GM18519 (cell line): ENCODE measurements around the gene GSTCD.
A peak's percentile ranks its signal among the peaks of the same experiment; 100 is the strongest.
"Not testable (repeated sequence)": the region's sequence is repeated elsewhere in the genome, so short reads cannot be mapped to it uniquely, and the experiment has no call there.

Experiments
- ATAC-seq: cut with Tn5 transposase; IDR thresholded peaks from one replicate; pipeline ENCODE4 v1.9.1; 2021; ENCODE audit warnings: mild to moderate bottlenecking, moderate library complexity; ENCODE audit not compliant: unreplicated experiment, low FRiP score

Gene GSTCD

DNA sequence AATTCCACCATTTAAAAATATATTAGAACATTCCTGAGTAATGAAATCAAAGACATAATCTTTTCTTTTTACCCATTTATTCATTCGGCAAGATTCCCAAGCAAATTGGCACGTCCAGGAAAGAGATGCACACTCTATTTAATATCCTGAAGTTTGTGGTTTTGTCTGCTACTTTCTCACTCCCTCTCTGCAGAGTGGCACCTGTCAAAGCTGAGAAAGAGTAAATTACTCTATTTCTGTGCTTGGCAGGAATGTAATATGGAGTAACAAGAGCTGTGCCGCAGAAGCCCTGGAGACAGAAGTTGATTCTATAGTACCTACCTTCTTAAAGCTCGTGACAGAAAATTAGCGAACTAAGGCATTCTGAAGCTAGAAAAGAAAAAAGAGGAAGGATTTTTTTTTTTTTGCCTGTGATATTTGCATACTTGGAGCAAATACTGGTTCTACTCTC lies 5.5 kb downstream of the GSTCD start:
- ATAC-seq = peak; percentile 68

DNA sequence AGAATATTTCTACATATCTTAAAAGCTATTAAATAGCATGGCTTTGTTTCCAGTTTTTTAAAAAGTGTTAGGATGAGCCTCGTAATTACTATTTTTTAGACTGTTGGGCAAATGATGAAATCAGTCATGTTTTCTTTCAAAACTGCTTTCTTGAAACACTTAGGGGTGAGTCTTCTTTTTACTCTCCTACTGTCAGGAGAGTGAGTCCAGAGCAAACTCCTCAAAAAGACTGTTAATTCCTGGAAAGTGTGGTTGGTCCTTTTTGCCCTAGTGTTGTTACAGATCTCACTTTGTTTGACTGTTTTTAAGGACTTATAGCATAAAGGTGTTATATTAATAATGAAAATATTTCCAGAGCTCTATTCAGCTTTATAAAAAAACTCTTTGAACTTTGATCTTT lies 6.3 kb downstream of the GSTCD start:
- ATAC-seq = no peak

DNA sequence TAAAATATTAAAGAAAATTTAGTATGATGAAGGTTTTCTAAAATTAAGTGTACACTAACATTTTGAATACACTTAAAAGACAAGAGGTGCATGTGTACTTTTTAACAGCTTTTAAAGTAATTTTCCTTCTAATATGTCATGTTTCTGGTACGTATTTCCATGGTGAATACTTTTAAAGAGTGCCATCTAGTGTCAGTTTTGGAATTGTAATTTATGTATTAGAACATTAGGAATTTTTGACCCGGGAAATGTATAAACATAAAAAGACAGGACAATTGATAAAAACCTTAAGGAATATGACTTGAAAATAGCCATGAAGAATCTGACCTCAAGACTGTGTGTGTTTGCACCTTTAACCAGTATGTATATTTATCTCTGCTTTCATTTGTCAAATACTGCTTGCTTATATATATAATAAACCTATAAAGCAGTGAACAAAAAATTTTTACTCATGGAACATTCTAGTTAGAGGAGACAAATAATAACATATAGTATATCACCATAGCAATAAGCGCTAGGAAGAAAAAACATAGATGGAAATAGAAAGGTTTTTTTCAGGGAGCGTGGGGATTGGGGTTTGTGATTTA lies 7.2 kb downstream of the GSTCD start:
- no peak for ATAC-seq

DNA sequence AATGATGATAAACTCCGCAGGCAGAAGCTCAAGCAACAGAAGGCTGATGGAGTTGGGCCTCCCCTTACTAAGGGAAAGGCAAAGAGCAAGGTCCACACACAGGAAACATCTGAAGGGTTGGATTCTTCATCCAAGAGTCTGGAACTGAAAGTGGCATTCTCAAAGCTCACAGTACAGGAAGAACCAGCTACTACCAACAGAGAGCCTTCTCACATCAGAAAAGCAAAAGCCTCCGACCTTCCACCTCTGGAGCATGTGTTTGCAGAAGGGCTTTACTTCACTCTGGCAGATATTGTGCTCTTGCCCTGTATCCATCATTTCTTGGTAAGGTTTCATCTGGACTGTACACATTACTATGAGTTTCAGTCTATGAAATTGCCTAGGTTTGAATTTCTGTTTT lies 10.6 kb downstream of the GSTCD start:
- no peak for ATAC-seq

DNA sequence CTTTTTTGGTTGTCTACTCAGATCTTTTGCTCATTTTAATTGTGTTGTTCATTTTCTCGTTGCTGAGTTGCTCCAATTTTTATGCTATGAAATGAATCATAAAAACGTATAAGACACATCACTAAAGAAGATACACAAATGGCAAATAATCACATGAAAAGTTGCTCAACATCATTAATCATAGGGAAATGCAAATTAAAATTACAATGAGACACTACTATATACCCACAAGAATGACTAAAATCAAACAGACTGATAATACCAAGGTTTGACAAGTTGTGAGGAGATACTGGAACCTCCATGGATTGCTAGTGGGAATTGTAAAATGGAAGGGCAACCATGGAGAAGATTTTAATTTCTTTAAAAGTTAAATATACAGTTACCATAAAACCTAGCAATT lies 17.0 kb downstream of the GSTCD start:
- no peak for ATAC-seq

DNA sequence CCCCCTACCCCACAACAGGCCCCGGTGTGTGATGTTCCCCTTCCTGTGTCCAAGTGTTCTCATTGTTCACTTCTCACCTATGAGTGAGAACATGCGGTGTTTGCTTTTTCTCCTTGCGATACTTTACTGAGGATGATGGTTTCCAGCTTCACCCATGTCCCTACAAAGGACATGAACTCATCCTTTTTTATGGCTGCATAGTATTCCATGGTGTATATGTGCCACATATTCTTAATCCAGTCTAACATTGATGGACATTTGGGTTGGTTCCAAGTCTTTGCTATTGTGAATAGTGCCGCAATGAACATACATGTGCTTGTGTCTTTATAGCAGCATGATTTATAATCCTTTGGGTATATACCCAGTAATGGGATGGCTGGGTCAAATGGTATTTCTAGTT lies 21.3 kb downstream of the GSTCD start:
- ATAC-seq = not testable (repeated sequence)

DNA sequence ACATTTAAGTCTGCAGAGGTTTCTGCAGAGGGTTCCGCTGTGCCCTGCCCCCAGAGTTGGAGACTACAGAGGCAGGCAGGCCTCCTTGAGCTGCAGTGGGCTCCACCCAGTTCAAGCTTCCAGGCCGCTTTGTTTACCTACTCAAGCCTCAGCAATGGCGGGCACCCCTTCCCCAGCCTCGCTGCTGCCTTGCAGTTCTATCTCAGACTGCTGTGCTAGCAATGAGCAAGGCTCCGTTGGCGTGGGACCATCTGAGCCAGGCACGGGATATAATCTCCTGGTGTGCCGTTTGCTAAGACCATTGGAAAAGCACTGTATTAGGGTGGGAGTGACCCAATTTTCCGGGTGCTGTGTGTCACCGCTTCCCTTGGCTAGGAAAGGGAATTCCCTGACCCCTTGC lies 26.6 kb downstream of the GSTCD start:
- not testable (repeated sequence) for ATAC-seq

DNA sequence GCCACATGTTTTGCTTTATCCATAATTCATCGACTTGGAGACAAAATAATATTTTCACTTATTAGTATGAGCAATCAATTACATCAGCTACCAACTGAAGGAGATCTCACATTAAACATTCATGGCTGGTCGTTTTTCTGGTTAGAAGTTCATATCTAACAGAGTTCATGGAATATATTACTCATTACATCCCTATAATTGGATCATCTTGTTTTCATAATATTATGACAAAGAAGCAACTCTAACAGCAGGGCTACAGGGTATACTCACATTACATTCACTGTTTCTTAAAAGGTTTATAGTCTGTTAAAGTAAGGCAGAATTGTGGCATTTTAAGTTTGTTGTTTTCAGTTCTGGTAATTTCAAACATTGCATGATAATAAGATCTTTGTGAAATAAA lies 33.0 kb downstream of the GSTCD start:
- ATAC-seq = no peak

DNA sequence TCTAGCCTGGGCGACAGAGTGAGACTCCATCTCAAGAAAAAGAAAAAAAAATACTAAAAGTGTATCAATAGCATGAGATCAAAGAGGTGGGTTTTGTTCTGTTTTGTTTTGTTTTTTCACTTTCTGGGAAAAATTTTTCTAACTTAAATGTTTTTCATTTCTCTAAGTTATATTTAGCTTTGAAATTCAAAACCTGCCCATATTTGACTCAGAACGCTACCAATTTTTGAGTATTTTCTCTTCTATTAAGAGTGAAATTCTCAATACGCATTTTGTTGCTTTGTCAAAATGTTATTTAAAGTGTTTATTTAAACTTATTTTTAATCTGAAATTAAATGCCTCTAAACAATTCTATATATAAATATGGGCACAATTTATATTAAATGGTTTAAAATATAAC lies 39.6 kb downstream of the GSTCD start:
- no peak for ATAC-seq

DNA sequence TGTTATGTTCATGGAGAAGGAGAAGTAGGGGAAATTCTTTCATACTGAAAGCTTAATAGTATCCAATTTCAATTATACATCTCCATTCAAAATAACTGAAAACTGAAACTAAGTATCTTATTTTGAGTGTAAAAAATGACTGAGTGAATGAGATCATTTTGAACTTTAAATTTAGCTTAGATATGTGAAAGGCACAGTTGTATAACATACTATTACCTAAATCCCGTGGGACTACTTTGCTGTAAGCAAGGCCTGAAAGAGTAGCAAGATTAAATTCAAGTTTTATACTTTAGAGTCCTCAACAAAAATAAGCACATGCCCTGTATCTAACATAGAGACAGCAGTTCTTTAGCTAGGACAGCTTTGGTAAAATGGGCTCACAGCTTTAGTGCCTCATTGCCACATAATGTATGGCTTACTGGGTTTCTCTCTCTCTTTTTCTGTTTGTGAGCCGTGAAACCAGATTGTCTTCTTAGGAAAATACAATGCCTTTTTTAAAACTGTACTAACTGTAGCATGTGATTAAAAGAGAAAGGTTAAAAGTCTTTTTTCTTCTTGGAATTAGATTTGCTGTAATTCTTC lies 43.2 kb downstream of the GSTCD start:
- peak; percentile 33 for ATAC-seq

DNA sequence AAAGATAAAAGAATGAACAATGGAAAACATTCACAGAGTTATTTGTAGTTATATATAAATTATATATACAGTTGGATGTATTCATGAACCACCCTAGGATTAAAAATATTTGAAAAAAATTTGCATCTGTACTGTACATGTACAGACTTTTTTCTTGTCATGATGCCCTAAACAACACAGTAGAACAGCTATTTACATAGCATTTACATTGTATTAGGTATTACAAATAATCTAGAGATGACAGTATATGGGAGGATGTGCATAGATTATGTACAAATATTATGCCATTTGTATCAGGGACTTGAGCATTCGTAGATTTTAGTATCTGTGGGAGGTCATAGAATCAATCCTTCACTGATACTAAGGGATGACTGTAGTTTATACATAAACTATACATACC lies 44.8 kb downstream of the GSTCD start:
- no peak for ATAC-seq

DNA sequence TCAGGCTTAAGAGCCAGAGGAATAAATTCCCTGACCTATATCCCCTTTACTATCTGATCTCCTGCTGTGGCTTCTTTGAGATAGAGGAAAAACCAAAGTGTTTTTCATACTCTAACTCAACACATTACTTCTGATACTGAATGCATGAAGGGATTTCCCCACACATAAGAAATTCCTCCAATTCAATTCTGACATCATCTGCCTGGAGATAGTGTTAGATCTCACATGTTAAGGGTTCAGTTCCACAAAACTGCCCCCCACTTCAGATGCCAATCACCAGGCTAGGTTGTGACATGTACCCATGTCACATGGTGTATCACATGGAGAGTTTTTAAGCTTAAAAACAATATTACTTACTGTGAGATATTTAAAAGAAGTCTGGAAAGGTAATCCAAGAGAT lies 46.8 kb downstream of the GSTCD start:
- no peak for ATAC-seq

DNA sequence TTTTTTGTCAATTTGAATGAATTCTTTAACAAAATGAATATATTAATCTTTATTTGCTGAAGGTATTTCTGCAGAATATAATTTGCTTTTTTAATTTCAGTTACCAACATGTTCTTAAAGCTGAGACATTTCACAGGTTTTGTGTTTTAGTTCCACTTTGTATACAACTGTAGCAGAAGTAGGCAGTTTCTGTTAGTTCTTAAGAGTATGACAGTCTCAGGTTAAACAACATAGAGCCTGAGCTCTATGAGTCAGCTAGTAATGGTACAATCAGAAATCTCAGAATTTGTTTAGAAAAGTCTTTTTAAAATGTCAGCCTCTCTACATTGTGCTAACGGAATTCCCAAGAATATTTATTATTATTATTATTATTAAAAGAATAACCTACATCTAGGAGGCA lies 50.4 kb downstream of the GSTCD start:
- ATAC-seq = no peak

DNA sequence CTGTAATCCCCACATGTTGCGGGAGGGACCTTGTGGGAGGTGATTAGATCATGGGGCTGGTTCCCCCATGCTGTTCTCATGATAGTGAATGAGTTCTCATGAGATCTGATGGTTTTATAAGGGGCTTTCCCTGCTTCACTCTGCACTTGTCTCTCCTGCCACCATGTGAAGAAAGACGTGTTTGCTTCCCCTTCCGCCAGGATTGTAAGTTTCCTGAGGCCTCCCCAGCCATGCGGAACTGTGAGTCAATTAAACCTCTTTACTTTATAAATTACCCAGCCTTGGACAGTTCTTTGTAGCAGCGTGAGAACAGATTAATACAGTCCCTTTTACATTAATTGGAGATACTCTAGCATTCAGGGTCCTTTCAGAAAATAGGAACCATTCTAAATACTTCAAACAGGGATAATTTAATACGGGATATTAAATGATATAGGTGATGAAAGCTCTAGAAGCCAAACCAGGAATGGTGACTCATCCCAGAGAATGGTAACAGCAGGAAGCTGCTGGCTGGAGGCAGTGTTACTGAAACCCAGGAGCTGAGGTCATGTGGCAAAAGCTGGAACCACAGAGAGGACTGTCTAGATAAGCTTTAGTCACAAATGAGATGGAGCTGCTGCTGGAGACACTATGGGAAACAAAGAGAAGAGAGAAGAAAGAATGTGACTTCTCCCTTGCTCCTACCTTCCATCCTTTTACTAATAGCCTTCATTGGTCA lies 57.3 kb downstream of the GSTCD start:
- no peak for ATAC-seq

DNA sequence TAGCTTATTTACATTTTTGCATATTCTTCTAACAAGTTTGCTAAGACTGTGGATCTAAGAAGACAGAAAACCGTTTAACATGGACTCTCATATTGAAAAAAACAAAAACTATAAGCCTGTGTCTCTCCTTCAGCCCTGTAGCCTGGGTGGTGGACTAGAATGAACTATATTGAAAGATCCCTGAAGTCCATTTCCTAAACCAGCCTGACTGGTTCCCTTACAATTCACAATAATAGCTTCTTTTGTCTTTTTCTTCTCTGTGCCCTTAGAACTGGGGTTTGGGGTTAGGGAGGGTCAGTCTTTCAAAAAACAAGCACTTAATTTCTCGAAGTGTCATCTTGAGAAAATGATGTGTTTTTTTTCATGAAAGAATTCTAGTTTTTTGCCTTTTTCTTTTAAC lies 59.0 kb downstream of the GSTCD start:
- ATAC-seq = no peak

DNA sequence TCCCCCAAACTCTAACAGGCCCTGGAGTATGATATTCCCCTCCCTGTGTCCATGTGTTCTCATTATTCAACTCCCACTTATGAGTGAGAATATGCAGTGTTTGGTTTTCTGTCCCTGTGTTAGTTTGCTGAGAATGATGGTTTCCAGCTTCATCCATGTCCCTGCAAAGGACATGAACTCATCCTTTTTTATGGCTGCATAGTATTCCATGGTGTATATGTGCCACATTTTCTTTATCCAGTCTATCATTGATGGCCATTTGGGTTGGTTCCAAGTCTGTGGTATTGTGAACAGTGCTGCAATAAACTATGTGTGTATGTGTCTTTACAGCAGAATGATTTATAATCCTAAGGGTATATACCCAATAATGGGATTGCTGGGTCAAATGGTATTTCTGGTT lies 61.9 kb downstream of the GSTCD start:
- not testable (repeated sequence) for ATAC-seq

DNA sequence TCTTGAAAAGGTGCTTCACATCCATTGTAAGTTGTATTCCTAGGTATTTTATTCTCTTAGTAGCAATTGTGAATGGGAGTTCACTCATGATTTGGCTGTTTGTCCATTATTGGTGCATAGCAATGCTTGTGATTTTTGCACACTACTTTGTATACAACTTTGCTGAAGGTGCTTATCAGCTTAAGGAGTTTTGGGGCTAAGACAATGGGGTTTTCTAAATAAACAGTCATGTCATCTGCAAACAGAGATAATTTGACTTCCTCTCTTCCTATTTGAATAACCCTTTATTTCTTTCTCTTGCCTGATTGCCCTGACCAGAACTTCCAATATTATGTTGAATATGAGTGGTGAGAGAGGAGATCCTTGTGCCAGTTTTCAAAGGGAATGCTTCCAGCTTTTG lies 63.5 kb downstream of the GSTCD start:
- ATAC-seq = not testable (repeated sequence)

DNA sequence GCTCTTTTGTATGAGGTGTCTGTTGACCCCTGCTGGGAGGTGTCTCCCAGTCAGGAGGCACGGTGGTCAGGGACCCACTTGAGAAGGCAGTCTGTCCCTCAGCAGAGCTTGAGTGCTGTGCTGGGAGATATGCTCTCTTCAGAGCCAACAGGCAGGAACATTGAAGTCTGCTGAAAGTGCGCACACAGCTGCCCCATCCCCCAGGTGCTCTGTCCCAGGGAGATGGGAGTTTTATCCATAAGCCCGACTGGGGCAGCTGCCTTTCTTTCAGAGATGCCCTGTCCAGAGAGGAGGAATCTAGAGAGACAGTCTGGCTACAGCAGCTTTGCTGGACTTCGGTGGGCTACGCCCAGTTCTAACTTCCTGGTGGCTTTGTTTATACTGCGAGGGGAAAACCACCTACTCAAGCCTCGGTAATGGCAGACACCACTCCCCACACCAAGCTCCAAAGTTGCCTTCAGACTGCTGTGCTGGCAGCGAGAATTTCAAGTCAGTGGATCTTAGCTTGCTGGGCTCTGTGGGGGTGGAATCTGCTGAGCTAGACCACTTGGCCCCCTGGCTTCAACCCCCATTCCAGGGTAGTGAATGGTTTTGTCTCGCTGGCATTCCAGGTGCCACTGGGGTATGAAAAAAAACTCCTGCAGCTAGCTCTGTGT lies 67.3 kb downstream of the GSTCD start:
- not testable (repeated sequence) for ATAC-seq

DNA sequence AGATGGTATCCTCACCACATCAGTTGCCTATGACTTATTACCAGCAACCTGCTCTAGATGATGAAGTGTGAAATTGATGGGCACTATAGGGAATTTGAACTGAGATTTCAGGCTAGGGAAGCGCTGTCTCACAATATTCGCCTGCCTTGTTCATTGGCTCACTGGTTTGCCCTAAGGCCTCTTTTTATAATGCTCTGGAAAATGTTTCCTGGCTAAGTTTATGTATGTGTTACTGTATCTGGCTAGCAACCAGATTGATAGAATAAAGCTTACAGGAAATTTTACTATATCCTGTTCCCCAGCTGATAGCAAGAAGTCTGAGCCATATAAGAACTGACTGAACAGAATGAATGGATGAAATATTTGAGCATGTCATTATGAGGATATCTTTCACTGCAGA lies 71.6 kb downstream of the GSTCD start:
- no peak for ATAC-seq

DNA sequence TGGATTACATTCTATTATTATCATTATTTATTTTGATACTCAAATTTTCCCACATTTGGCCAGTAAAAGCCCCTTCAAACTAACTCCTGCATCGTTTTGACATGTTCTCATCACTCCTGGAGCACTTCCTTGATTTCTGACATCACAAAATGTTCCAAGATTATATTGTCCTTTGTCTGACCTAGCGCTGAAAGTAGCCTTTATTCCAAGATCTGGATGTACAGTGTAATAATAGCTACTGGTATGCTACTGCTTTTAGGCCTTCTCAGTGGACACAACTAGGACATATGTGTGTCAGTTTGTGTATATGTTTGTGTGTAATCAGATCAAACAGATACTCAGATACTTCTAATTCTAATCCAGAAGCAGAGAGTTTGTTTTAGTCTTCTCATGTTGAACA lies 76.2 kb downstream of the GSTCD start:
- ATAC-seq = no peak

DNA sequence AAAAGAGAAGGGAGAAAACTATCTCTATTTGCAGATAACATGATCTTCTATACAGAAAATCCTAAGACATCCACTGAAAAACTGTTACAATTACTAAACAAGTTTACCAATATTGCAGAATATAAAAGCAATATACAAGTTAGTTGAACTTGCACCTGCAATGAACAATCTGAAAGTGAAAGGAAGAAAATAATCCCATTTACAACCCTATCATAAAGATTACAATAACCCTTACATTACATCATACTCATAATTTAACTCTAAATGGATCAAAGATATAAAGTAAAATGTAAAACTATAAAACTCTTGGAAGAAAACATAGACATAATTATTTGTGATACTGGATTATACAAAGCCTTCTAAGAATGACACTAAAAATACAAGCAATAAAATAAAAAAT lies 77.2 kb downstream of the GSTCD start:
- no peak for ATAC-seq

DNA sequence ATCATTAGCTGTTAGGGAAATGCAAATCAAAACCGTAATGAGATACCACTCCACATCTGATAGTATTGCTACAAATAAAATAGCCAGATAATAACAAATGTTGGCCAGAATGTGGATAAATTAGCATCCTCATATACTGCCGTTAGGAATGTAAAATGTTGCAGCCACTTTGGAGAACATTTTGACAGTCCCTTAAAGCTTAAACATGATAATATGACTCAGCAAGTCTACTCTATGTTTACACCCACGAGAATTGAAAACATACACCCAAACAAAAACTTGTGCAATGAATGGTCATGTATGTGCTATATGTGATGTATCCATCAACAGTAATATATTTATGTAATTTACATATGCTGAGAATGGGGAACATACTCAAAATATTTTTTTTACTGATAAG lies 78.2 kb downstream of the GSTCD start:
- ATAC-seq = no peak
